PC-9 (cell line): ENCODE results near the gene OR8K1. TPM values are rescaled to one million over a fixed set of nuclear protein-coding genes. Genes with fewer than 3 reads are reported as not detected.

Experiments used
- Bru-seq: library from RNA; stranded (reverse); fragments of 400-500 nt; gene quantifications from one replicate; lab custom pipeline; 2021; lab: Mats Ljungman, UMichigan
- BruChase-seq, 2 experiments: library from RNA; stranded (reverse); fragments of 400-500 nt; gene quantifications; one replicate each; lab custom pipeline; 2021; lab: Mats Ljungman, UMichigan
- BruUV-seq: library from RNA; stranded (reverse); fragments of 400-500 nt; replicated peaks from 2 replicates; lab custom pipeline; 2021; lab: Mats Ljungman, UMichigan
- CTCF ChIA-PET: fragments of 300-600 bp; sonication (Branson Sonifier 250); formaldehyde crosslinking; loops from one replicate; lab custom pipeline; 2022; ENCODE audit warnings: antibody characterized with exemption; lab: Charles Lee
- POLR2A ChIA-PET: fragments of 300-600 bp; sonication (Branson Sonifier 250); formaldehyde crosslinking; loops from one replicate; lab custom pipeline; 2022; ENCODE audit warnings: antibody characterized with exemption; ENCODE audit not compliant: unreplicated experiment; lab: Charles Lee
- DNase-seq, 2 experiments: peaks; one replicate each; pipeline versions ENCODE4 v3.0.0 to v3.0.0-alpha.2; 2015 to 2022; ENCODE audit warnings: mixed read lengths in 1 of 2
- H2AFZ ChIP-seq: fragments of 200-600 bp; sonication (generic); 2 replicates; pipeline ENCODE4 v1.8.1; 2017; ENCODE audit warnings: antibody characterized with exemption
- H3F3A ChIP-seq: fragments of 200-600 bp; sonication (generic); 2 replicates; pipeline ENCODE4 v1.8.1; 2017; ENCODE audit warnings: antibody characterized with exemption, mild to moderate bottlenecking, low read depth; ENCODE audit not compliant: insufficient read depth
- H3K27ac ChIP-seq: fragments of 200-600 bp; sonication (generic); 2 replicates; pipeline ENCODE4 v1.6.1; 2016; ENCODE audit warnings: mixed run types
- H3K27me3 ChIP-seq: fragments of 200-600 bp; sonication (generic); 2 replicates; pipeline ENCODE4 v1.6.1; 2016; ENCODE audit warnings: low read depth, mixed run types; ENCODE audit not compliant: insufficient read depth
- H3K36me3 ChIP-seq: fragments of 200-600 bp; sonication (generic); 2 replicates; pipeline ENCODE4 v1.6.1; 2016; ENCODE audit warnings: low read depth, mixed run types
- H3K4me1 ChIP-seq: fragments of 200-600 bp; sonication (generic); replicated peaks from 2 replicates; pipeline ENCODE4 v1.6.1; 2016; ENCODE audit warnings: mixed run types; ENCODE audit not compliant: insufficient read depth
- H3K4me2 ChIP-seq: fragments of 200-600 bp; sonication (generic); 2 replicates; pipeline ENCODE4 v1.6.1; 2017; ENCODE audit warnings: mixed run types
- H3K4me3 ChIP-seq: fragments of 200-600 bp; sonication (generic); 2 replicates; pipeline ENCODE4 v1.6.1; 2016; ENCODE audit warnings: mixed run types
- H3K79me2 ChIP-seq: fragments of 200-600 bp; sonication (generic); 2 replicates; pipeline ENCODE4 v1.6.1; 2017; ENCODE audit warnings: low read depth, mixed run types
- H3K9me2 ChIP-seq: fragments of 200-600 bp; sonication (generic); 2 replicates; pipeline ENCODE4 v1.8.1; 2017; ENCODE audit warnings: mild to moderate bottlenecking; ENCODE audit not compliant: insufficient read depth
- H3K9me3 ChIP-seq: fragments of 200-600 bp; sonication (generic); 2 replicates; pipeline ENCODE4 v1.8.1; 2016; ENCODE audit warnings: low read depth; ENCODE audit not compliant: insufficient read depth
- H4K20me1 ChIP-seq: fragments of 200-600 bp; sonication (generic); 2 replicates; pipeline ENCODE4 v1.8.1; 2017; ENCODE audit not compliant: insufficient read depth
- CTCF ChIP-seq: fragments of 200-600 bp; sonication (generic); conservative IDR thresholded peaks from 2 replicates; pipeline ENCODE4 v1.6.1; 2017; ENCODE audit warnings: mixed run types, antibody characterized with exemption, mild to moderate bottlenecking, moderate library complexity
- EZH2 ChIP-seq: fragments of 200-600 bp; sonication (generic); IDR thresholded peaks from 2 replicates; pipeline ENCODE4 v1.8.0; 2017; ENCODE audit warnings: antibody characterized with exemption, low read depth
- intact Hi-C: fragments of 100-400 bp; cut with micrococcal nuclease; formaldehyde crosslinking; loops from one replicate; pipeline ENCODE4 v1.10.0; 2022; ENCODE audit not compliant: unreplicated experiment
- long read RNA-seq: library from polyadenylated mRNA; stranded (forward); transcript quantifications from one replicate; pipeline ENCODE4 v2.0.0, GENCODE V29; 2022
- total RNA-seq: library from RNA; stranded (reverse); gene quantifications from 2 replicates; pipeline ENCODE4 v1.2.3, GENCODE V29; 2021

OR8K1 gene
- total RNA-seq (not detected in 2 replicates), Bru-seq, nascent RNA (not detected), BruChase-seq, experiment 1, labeled RNA remaining after a 2-hour chase (not detected), BruChase-seq, experiment 2, labeled RNA remaining after a 6-hour chase (not detected)
- long read RNA-seq = 0 reads

DNA sequence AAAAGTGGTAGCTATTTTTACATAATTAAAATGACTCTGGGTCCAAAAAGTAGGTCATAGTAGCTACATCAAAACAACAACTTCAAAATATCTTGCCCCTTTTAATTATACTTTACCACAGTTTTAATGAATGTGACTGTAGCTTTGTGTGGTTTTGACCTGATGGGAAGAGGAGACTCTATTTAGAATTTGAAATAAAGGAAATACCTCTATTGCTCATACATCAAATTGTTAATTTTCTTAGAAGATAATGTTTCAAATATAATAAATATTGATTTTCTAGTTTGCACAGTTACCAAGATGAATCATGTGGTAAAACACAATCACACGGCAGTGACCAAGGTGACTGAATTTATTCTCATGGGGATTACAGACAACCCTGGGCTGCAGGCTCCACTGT is at the start of gene OR8K1:
OR8K1 (plus strand) TSS at position 301 of the 400 bp plus-strand sequence; CDS start at position 301, 0 bp downstream.
- Histone ChIP-seq H3K36me3 (no peaks in the 10 kb centered on the region), H3F3A (no peaks in the 10 kb centered on the region), H3K9me3 (no peaks in the 10 kb centered on the region), H3K9me2 (no peaks in the 10 kb centered on the region), H2AFZ (no peak within 1 kb of the TSS), H3K4me1 (no peaks in the 10 kb centered on the region), H3K4me3 (no peak within 1 kb of the TSS), H3K27me3 (no peaks in the 10 kb centered on the region), H4K20me1 (no peaks in the 10 kb centered on the region), H3K79me2 (no peaks in the 10 kb centered on the region), H3K27ac (no peak within 1 kb of the TSS), H3K4me2 (no peak within 1 kb of the TSS)
- TF ChIP-seq CTCF (no peak), EZH2 (no peak)
- CTCF ChIA-PET = no interaction called here
- intact Hi-C loops = no loop called here
- no peak for DNase-seq
- POLR2A ChIA-PET = no interaction called here
- BruUV-seq = no TSS peak

DNA sequence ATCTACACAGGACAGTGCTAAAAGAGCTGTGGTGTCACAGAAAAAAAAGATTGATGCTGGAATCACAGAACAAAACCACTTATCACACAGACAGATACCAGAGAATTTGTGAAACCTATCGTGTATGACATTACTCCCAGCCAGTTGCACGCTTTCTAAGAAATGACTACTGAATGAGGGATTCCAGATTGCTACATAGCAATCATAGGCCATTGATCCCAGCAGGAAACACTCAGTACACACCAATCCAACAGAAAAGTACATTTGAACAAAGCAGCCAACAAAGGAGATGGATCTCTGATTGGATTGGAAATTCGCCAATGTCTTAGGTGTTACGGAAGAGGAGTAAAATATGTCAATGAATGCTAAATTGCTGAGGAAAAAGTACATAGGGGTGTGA is 48.9 kb upstream of the OR8K1 start:
- ChIA-PET CTCF (no interaction called here), POLR2A (no interaction called here)
- Histone ChIP-seq H3K4me1 (no peaks in the 10 kb centered on the region), H3K9me2 (no peaks in the 10 kb centered on the region), H3K4me2 (no peak overlapping the region), H3K9me3 (no peaks in the 10 kb centered on the region), H3K36me3 (no peaks in the 10 kb centered on the region), H3F3A (no peaks in the 10 kb centered on the region), H3K4me3 (no peak overlapping the region), H2AFZ (no peak overlapping the region), H3K27ac (no peak overlapping the region), H3K79me2 (no peaks in the 10 kb centered on the region), H3K27me3 (0 out of 2 replicates have a peak, but pooled peaks cover 3% of the 10 kb centered on the region), H4K20me1 (no peaks in the 10 kb centered on the region)
- DNase-seq = no peak
- TF ChIP-seq CTCF = no peak
- no TSS peak for BruUV-seq
- intact Hi-C loops = no loop called here

DNA sequence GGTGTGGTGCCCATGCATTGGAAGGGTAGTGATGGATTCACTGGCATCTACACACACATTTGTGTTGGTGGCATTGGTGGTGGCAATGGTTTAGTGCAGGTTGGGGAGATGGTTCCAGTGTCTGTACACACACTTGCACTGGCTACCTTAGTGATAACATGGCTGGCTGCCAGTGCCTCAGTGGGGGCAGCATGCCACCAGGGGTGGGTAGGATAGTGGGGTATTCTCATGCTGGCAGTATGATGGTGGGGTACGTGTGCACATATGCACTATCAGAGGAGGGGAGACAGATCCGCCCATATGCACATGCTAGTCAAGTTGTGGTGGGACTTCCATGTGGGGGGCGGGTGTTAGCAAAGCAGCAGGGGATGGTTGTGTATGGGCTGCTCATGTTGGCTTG is 38.0 kb upstream of the OR8K1 start:
- Histone ChIP-seq H3K4me1 (no peaks in the 10 kb centered on the region), H3K27me3 (no peaks in the 10 kb centered on the region), H3K4me3 (no peak overlapping the region), H4K20me1 (no peaks in the 10 kb centered on the region), H3K9me2 (no peaks in the 10 kb centered on the region), H3K4me2 (no peak overlapping the region), H3F3A (no peaks in the 10 kb centered on the region), H3K36me3 (no peaks in the 10 kb centered on the region), H3K9me3 (no peaks in the 10 kb centered on the region), H3K27ac (no peak overlapping the region), H2AFZ (no peak overlapping the region), H3K79me2 (no peaks in the 10 kb centered on the region)
- ChIA-PET POLR2A (no interaction called here), CTCF (no interaction called here)
- DNase-seq = no peak
- no TSS peak for BruUV-seq
- no peak for TF ChIP-seq CTCF
- no peak for TF ChIP-seq EZH2
- intact Hi-C loops = no loop called here
